Measurements from ENCODE around the gene SRD5A3.
A peak's percentile ranks its signal among the peaks of the same experiment; 100 is the strongest.

The SRD5A3 gene

GRCh38 chr4:55380576-55380975 lies 34.5 kb downstream of the SRD5A3 start:
- DNase-seq = no peak

GRCh38 chr4:55381502-55381901 lies 35.5 kb downstream of the SRD5A3 start:
- no peak for DNase-seq

- DNase-seq = no peak
Measured at GRCh38 chr4:55382488-55383003, 36.5 kb downstream of the SRD5A3 start.

GRCh38 chr4:55385201-55385649 lies 39.2 kb downstream of the SRD5A3 start:
- DNase-seq = no peak

GRCh38 chr4:55386073-55386472 lies 40.0 kb downstream of the SRD5A3 start:
- DNase-seq = no peak

- no peak for DNase-seq
Measured at GRCh38 chr4:55386840-55387239, 40.8 kb downstream of the SRD5A3 start.

GRCh38 chr4:55393461-55394320 lies 47.6 kb downstream of the SRD5A3 start:
- peak; percentile 29 for DNase-seq

GRCh38 chr4:55395218-55395528 lies 49.1 kb downstream of the SRD5A3 start:
- DNase-seq = no peak

GRCh38 chr4:55395529-55396307 lies 49.7 kb downstream of the SRD5A3 start, which contains the start of gene TMEM165:
TSS of gene TMEM165 (plus strand) at chr4:55395957. CDS start at chr4:55396190, 233 bp downstream.
- DNase-seq = peak; percentile 87

- no peak for DNase-seq
Measured at GRCh38 chr4:55396308-55397125, 50.5 kb downstream of the SRD5A3 start.

- DNase-seq = no peak
Measured at GRCh38 chr4:55397126-55397436, 51.0 kb downstream of the SRD5A3 start.

- DNase-seq = no peak
Measured at GRCh38 chr4:55397520-55398321, 51.7 kb downstream of the SRD5A3 start.

- no peak for DNase-seq
Measured at GRCh38 chr4:55398461-55398860, 52.4 kb downstream of the SRD5A3 start.

GRCh38 chr4:55398966-55399365 lies 52.9 kb downstream of the SRD5A3 start:
- no peak for DNase-seq

GRCh38 chr4:55399581-55399980 lies 53.5 kb downstream of the SRD5A3 start:
- no peak for DNase-seq

GRCh38 chr4:55405073-55405472 lies 59.0 kb downstream of the SRD5A3 start:
- DNase-seq = no peak

GRCh38 chr4:55406545-55406944 lies 60.5 kb downstream of the SRD5A3 start:
- no peak for DNase-seq

GRCh38 chr4:55407119-55407518 lies 61.1 kb downstream of the SRD5A3 start:
- no peak for DNase-seq

- DNase-seq = no peak
Measured at GRCh38 chr4:55407764-55408163, 61.7 kb downstream of the SRD5A3 start.

- no peak for DNase-seq
Measured at GRCh38 chr4:55409468-55410171, 63.6 kb downstream of the SRD5A3 start.

- DNase-seq = no peak
Measured at GRCh38 chr4:55410431-55410830, 64.4 kb downstream of the SRD5A3 start.

GRCh38 chr4:55411621-55412020 lies 65.6 kb downstream of the SRD5A3 start:
- no peak for DNase-seq

Measured in NCI-H2029 (cell line).